Right forelimb (tissue), 1 donor: ENCODE results near the gene SFXN5.

Experiments
- DNase-seq: peaks from one replicate; pipeline ENCODE4 v3.0.0-alpha.2; 2018

Gene SFXN5

GRCh38 chr2:72992734-72993102 lies 78.8 kb downstream of the SFXN5 start:
- DNase-seq: no peak

- peak; percentile 18 for DNase-seq
These were observed 79.4 kb downstream of the SFXN5 start for GRCh38 chr2:72991980-72992733.

DNA sequence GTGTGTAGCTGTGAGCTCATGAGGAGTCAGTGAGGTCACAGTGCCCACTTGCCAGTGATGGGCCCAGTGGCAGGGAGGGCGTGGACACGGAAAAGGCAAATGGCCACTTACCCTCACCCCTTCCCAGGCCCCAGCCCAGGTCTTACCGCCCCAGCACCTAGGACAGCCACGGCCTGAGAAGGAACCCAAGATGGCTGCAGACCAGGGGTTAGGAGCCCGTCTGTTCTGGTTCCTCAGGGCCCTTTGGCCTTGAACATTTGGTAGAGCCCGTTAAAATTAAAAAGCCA lies 80.1 kb downstream of the SFXN5 start:
- peak; percentile 29 for DNase-seq

DNA sequence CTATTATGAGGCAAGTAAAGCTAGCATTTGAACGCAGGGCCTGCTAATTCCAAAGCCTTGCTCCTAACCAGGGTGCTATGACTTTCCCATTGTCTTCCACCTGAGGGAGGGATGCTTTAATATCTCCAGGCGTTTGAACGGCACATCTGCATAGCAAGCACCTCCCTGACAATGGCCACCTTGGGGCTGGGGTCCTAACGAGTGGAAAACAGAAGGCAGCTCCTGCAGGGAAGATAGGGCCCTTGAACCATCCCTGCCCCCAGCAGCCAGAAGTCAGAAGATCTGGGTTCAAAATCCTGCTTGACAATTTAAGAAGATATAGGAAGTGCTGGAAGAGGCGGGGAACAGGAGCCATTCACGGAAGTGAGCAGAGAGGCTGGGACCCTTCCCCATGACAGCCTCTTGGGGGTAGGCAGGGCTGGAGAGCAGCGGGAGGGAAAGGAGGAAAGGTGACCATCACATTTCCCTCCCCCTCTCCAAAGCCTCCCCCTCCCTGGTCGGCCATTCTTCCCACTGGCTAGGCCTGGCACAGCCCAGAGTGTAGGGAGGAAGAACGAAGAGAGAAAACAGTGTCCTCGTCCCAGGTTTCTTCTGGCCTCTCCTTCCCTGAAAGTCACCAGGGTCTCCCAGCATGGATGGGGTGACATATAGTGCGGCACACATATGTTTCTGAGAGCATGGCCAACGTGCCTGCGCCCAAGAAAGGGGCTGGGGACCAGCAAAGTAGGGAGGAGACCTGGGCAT lies 80.6 kb downstream of the SFXN5 start:
- peak; percentile 21 for DNase-seq

GRCh38 chr2:72989770-72990556 lies 81.5 kb downstream of the SFXN5 start:
- peak; percentile 67 for DNase-seq

DNA sequence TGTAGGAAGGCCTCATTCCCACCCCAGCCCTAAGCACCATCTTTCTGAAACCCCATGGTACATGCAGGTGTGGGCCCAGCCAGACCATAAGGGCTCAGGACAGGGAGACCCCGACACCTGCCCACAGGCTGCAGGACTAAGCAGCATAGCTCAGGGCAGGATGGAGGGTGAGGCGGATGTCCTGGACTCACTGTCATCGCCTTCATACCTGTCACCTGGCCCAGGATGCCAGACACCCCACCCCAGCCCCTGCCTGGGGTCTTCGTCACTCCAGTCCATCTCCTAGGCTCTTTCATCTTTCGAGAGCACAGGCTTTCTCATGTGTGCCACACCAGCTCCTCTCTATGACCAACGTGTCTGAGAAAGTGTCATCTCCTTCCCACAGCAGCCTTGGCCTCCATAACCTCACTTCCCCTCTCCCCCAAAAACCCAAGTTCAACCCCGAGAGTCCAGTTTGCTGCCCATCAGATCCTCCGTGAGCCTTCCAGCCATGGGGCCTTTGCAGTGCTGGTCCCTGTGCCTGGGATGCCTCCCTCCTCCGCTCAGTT lies 82.7 kb downstream of the SFXN5 start:
- peak; percentile 27 for DNase-seq

DNA sequence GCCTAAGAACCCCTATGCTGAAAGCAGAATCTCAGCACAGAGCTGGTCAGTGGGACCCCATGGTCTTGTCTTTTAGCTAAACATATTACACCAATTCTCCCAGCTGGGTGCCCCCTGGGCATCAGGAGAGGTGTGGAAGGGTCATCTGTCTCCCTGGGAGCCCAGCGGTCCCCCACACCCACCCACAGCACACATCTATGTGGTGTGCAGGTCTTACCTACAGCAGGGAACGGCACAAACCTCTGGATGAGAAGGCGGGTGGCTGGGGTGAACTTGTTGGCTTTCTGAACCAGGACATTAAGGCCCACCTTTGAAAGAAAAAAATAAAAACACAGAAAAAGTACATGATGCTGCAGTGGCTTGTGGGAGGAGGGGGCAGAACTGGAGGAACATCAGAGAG lies 83.5 kb downstream of the SFXN5 start:
- peak; percentile 22 for DNase-seq

- no peak for DNase-seq
These were observed 85.4 kb downstream of the SFXN5 start for GRCh38 chr2:72985891-72986683.

GRCh38 chr2:72985136-72985535 lies 86.4 kb downstream of the SFXN5 start:
- DNase-seq: no peak

- DNase-seq: no peak
These were observed 87.3 kb downstream of the SFXN5 start for GRCh38 chr2:72984172-72984671.

- DNase-seq: no peak
These were observed 87.9 kb downstream of the SFXN5 start for GRCh38 chr2:72983500-72984161.

GRCh38 chr2:72982781-72983499 lies 88.6 kb downstream of the SFXN5 start:
- no peak for DNase-seq

- DNase-seq: no peak
These were observed 89.3 kb downstream of the SFXN5 start for GRCh38 chr2:72982219-72982618.

DNA sequence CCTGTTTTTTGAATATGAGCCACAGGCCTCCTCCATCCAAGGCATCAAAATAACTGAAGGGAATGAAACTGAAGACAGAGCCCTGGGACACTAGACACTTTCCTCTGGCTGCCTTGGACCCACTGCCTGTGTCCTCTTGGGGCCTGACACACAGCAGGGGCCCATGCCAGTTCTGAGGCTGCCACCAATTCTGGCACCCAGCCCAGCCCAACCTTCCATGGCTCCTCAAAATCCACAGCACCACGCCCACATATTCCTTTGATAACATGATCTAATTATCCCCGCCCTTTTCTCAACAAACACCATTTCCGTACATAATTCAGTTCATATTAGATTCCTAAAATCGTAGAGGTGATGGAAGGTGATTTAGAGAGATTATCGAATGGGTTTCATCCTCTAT lies 90.0 kb downstream of the SFXN5 start:
- no peak for DNase-seq

- DNase-seq: no peak
These were observed 90.8 kb downstream of the SFXN5 start for GRCh38 chr2:72980535-72981217.

DNA sequence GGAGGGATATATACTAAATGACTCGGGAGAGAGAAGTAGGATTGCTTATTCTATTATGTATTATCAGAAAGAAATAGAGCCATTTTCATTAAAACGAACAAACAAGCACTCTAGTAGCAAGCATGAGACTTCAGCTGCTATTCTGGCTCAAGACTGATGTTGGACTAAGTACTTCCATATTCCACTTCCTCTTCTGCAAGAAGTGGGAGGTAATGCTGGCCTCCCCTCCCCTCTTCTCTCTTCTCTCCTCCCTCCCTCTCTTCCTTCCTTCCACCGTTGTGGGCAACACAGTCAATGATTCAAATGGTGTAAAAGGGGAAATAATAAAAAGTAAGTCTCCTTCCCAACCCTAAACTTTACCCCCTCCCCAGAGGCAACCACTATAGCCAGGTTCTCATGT lies 91.6 kb downstream of the SFXN5 start:
- no peak for DNase-seq

DNA sequence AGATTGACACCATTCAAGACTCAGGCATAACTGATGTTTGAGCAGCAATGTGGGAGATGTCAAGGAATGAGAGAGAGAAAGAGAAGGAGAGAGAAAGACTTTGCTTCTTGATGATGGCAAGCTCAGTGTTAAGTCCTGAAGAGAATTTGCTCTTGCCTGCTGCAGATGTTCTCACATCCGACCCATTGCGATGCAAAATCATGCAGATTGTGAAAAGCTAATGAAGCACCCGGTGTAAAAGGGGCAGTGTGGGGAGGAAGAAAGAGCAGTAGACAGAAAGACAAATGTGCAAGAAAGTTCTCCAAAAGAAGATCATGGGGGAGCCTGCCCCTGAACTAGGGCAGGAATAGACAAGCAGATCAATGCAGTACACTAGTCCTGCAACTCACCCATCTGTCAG lies 96.5 kb downstream of the SFXN5 start:
- no peak for DNase-seq

DNA sequence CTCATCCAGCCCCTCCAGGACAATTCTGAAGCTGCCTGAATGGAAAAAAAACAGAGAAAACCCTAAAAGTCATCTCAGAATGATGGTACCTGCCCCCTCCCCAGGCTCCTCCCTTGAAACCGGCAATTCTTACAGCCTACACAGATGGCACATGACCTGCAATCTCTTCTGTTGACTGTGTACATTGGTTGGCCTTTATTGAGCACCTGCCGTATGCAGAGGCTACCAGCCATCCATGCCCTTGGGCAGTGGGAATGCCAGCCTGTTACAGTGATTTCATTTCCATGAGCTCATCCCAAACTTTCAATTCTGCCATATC lies 97.1 kb downstream of the SFXN5 start:
- DNase-seq: no peak

GRCh38 chr2:72973566-72974435 lies 97.7 kb downstream of the SFXN5 start:
- DNase-seq: peak; percentile 57

- DNase-seq: no peak
These were observed 98.4 kb downstream of the SFXN5 start for GRCh38 chr2:72973137-72973535.
